ENCODE measurements around the gene JARID2. TPM values are rescaled to one million over a fixed set of nuclear protein-coding genes. Genes with fewer than 3 reads are reported as not detected.

JARID2 gene
- total RNA-seq, 1 experiment from 2014 or later = 6.0 TPM

- DNase-seq (ENCODE audit: low read depth, low spot score) (no peak), ATAC-seq (no peak)
- Histone ChIP-seq H3K9me3 (ENCODE audit: control insufficient read depth, insufficient read depth, low read depth, low read length) (no peaks in the 10 kb centered on the region), H3K27me3 (ENCODE audit: control insufficient read depth, insufficient read depth, low read length) (no peaks in the 10 kb centered on the region), H3K4me3 (ENCODE audit: low read depth in 2 of 2, low read length in 2 of 2) (no peak overlapping the region), H3K36me3 (ENCODE audit: control insufficient read depth, insufficient read depth, low read length) (no peaks in the 10 kb centered on the region), H3K27ac (ENCODE audit: low read length) (no peak overlapping the region), H3K4me1 (ENCODE audit: control insufficient read depth, insufficient read depth, low read length) (no peaks in the 10 kb centered on the region)
- in situ Hi-C loops (cut with HindIII; ENCODE audit: low pct_unique_long_range_greater_than_20kb, low sequenced_read_pairs) = no loop called here
- no TSS peak for BruUV-seq (replicated peaks)
- TF ChIP-seq POLR2AphosphoS5 (IDR thresholded peaks at IDR 0.05; ENCODE audit: low read depth, low read length) (no peak), CTCF (IDR thresholded peaks at IDR 0.05) (no peak)
- POLR2A ChIA-PET = no interaction called here
- CTCF ChIA-PET = no interaction called here
- intact Hi-C loops (cut with micrococcal nuclease; ENCODE audit: unreplicated experiment) = no loop called here
Observed at GRCh38 chr6:15512721-15513120, 266.9 kb downstream of the JARID2 start.

- H3K9me3 ChIP-seq (ENCODE audit: control insufficient read depth, insufficient read depth, low read depth, low read length) = no peaks in the 10 kb centered on the region
- TF ChIP-seq CTCF (IDR thresholded peaks at IDR 0.05) (no peak), TCF7L2 (IDR thresholded peaks at IDR 0.05; ENCODE audit: low read depth, low read length) (no peak), SIN3A (IDR thresholded peaks at IDR 0.05; ENCODE audit: borderline replicate concordance, insufficient read depth, low read depth, low read length) (no peak), REST (IDR thresholded peaks at IDR 0.05; ENCODE audit: insufficient read depth in 1 of 2, low read depth in 2 of 2, low read length in 1 of 2) (no peak), POLR2AphosphoS5 (IDR thresholded peaks at IDR 0.05; ENCODE audit: low read depth, low read length) (no peak)
- no peak overlapping the region for H3K27ac ChIP-seq (ENCODE audit: low read length)
- ChIA-PET POLR2A (no interaction called here), CTCF (no interaction called here)
- no TSS peak for BruUV-seq (replicated peaks)
- H3K27me3 ChIP-seq (ENCODE audit: control insufficient read depth, insufficient read depth, low read length) = no peaks in the 10 kb centered on the region
- no peak overlapping the region for H3K4me3 ChIP-seq (ENCODE audit: low read depth in 2 of 2, low read length in 2 of 2)
- DNase-seq (ENCODE audit: low read depth, low spot score) (no peak), ATAC-seq (no peak)
- in situ Hi-C loops (cut with HindIII; ENCODE audit: low pct_unique_long_range_greater_than_20kb, low sequenced_read_pairs) = no loop called here
- no peaks in the 10 kb centered on the region for H3K36me3 ChIP-seq (ENCODE audit: control insufficient read depth, insufficient read depth, low read length)
- no peaks in the 10 kb centered on the region for H3K4me1 ChIP-seq (ENCODE audit: control insufficient read depth, insufficient read depth, low read length)
- intact Hi-C loops (cut with micrococcal nuclease; ENCODE audit: unreplicated experiment) = no loop called here
Observed at GRCh38 chr6:15513131-15513771, 267.4 kb downstream of the JARID2 start.
